Neural cell (in vitro differentiated cells): ENCODE results near the gene MRTFA. TPM values are rescaled to one million over a fixed set of nuclear protein-coding genes. Genes with fewer than 3 reads are reported as not detected.

Experiments
- H2AFZ ChIP-seq: fragments of 200-600, 300-800 bp; sonication (generic), shearing (Covaris generic); 2 replicates; pipeline ENCODE4 v1.6.0; 2014; ENCODE audit warnings: low read depth, mild to moderate bottlenecking, antibody characterized with exemption, low read length, moderate library complexity
- H3F3A ChIP-seq: fragments of 200-600 bp; shearing (Covaris generic); 2 replicates; pipeline ENCODE4 v1.6.1; 2016; ENCODE audit warnings: mild to moderate bottlenecking, moderate library complexity, mixed read lengths, antibody characterized with exemption, low read length; ENCODE audit not compliant: insufficient read depth, poor library complexity, severe bottlenecking
- H3K27ac ChIP-seq: fragments of 200-600, 300-800 bp; sonication (generic), shearing (Covaris generic); 2 replicates; pipeline ENCODE4 v1.5.1; 2014; ENCODE audit warnings: mild to moderate bottlenecking, low read length, moderate library complexity
- H3K27me3 ChIP-seq: fragments of 300-800, 200-600 bp; sonication (generic), shearing (Covaris generic); 2 replicates; pipeline ENCODE4 v1.6.0; 2014; ENCODE audit warnings: mild to moderate bottlenecking, low read depth, low read length, moderate library complexity; ENCODE audit not compliant: insufficient read depth
- H3K36me3 ChIP-seq: fragments of 300-800, 200-600 bp; sonication (generic), shearing (Covaris generic); 2 replicates; pipeline ENCODE4 v1.5.1; 2014; ENCODE audit warnings: mild to moderate bottlenecking, antibody characterized with exemption, low read length, moderate library complexity; ENCODE audit not compliant: insufficient read depth
- H3K4me2 ChIP-seq: fragments of 300-800, 200-600 bp; sonication (generic), shearing (Covaris generic); 2 replicates; pipeline ENCODE4 v1.6.0; 2014; ENCODE audit warnings: mild to moderate bottlenecking, low read length
- H3K4me3 ChIP-seq: fragments of 300-800, 200-600 bp; sonication (generic), shearing (Covaris generic); 2 replicates; pipeline ENCODE4 v1.5.1; 2014; ENCODE audit warnings: mild to moderate bottlenecking, low read length, moderate library complexity
- H3K79me2 ChIP-seq: fragments of 200-600 bp; shearing (Covaris generic); replicated peaks from 2 replicates; pipeline ENCODE4 v1.6.0; 2014; ENCODE audit warnings: mild to moderate bottlenecking, low read length, moderate library complexity; ENCODE audit not compliant: insufficient read depth
- H3K9ac ChIP-seq: fragments of 300-800, 200-600 bp; sonication (generic), shearing (Covaris generic); 2 replicates; pipeline ENCODE4 v1.6.1; 2016; ENCODE audit warnings: mild to moderate bottlenecking, low read length, mixed read lengths
- H3K9me2 ChIP-seq: fragments of 200-600 bp; shearing (Covaris generic); 2 replicates; pipeline ENCODE4 v1.6.1; 2016; ENCODE audit warnings: mild to moderate bottlenecking, low read length, mixed read lengths; ENCODE audit not compliant: insufficient read depth
- H3K9me3 ChIP-seq: fragments of 200-600, 300-800 bp; sonication (generic), shearing (Covaris generic); 2 replicates; pipeline ENCODE4 v1.6.1; 2016; ENCODE audit warnings: mild to moderate bottlenecking, mixed run types, low read length, moderate library complexity, mixed read lengths
- H4K20me1 ChIP-seq: fragments of 200-600 bp; shearing (Covaris generic); 2 replicates; pipeline ENCODE4 v1.6.1; 2016; ENCODE audit warnings: mild to moderate bottlenecking, mixed run types; ENCODE audit not compliant: insufficient read depth
- CTCF ChIP-seq: fragments of 450-650 bp; IDR thresholded peaks from 2 replicates; pipeline ENCODE4 v1.5.1; 2014; ENCODE audit warnings: antibody characterized with exemption, mild to moderate bottlenecking, moderate library complexity; ENCODE audit not compliant: poor library complexity, severe bottlenecking
- EP300 ChIP-seq: fragments of 450-650 bp; conservative IDR thresholded peaks from 2 replicates; pipeline ENCODE4 v1.6.1; 2014; ENCODE audit warnings: antibody characterized with exemption, mild to moderate bottlenecking, moderate library complexity; ENCODE audit not compliant: poor library complexity, severe bottlenecking
- EZH2 ChIP-seq: fragments of 200-600, 300-800 bp; shearing (Covaris generic), sonication (generic); IDR thresholded peaks from 2 replicates; pipeline ENCODE4 v1.6.1; 2014; ENCODE audit warnings: antibody characterized with exemption, low read length, borderline replicate concordance, mild to moderate bottlenecking; ENCODE audit not compliant: insufficient read depth, poor library complexity, severe bottlenecking
- MXI1 ChIP-seq: fragments of 450-650 bp; conservative IDR thresholded peaks from 2 replicates; pipeline ENCODE4 v1.6.1; 2014; ENCODE audit warnings: antibody characterized with exemption, mild to moderate bottlenecking; ENCODE audit not compliant: poor library complexity, severe bottlenecking
- POLR2AphosphoS5 ChIP-seq: IDR thresholded peaks from 2 replicates; pipeline ENCODE4 v1.6.1; 2012
- RAD21 ChIP-seq: fragments of 450-650 bp; conservative IDR thresholded peaks from 2 replicates; pipeline ENCODE4 v1.6.1; 2014; ENCODE audit warnings: antibody characterized with exemption, mild to moderate bottlenecking, moderate library complexity
- REST ChIP-seq: IDR thresholded peaks from 2 replicates; pipeline ENCODE4 v1.6.1; 2012; ENCODE audit warnings: borderline replicate concordance
- SMC3 ChIP-seq: fragments of 450-650 bp; conservative IDR thresholded peaks from 2 replicates; pipeline ENCODE4 v1.6.1; 2014; ENCODE audit warnings: antibody characterized with exemption, mild to moderate bottlenecking, moderate library complexity; ENCODE audit not compliant: poor library complexity
- TAF1 ChIP-seq: IDR thresholded peaks from 2 replicates; pipeline ENCODE4 v1.6.1; 2012; ENCODE audit warnings: low read depth
- polyA plus RNA-seq: library from polyadenylated mRNA; depleted of rRNA; stranded (reverse); fragments of >200 nt; gene quantifications from 2 replicates; pipeline ENCODE4 v1.2.3, GENCODE V29; 2014

MRTFA gene
- polyA plus RNA-seq, 1 donor from 2014 or later = 19.3 TPM

GRCh38 chr22:40417881-40418280 lies 218.6 kb downstream of the MRTFA start:
- no peak for TF ChIP-seq POLR2AphosphoS5
- no peak for TF ChIP-seq SMC3
- TF ChIP-seq REST = no peak
- TF ChIP-seq MXI1 = no peak
- TF ChIP-seq CTCF = no peak
- no peak for TF ChIP-seq EZH2
- no peak for TF ChIP-seq EP300
- Histone ChIP-seq H3K27ac (no peak overlapping the region), H2AFZ (no peak overlapping the region), H3K9me3 (no peaks in the 10 kb centered on the region), H3K79me2 (no peaks in the 10 kb centered on the region), H3K9ac (no peak overlapping the region), H3K4me3 (no peak overlapping the region), H3K9me2 (no peaks in the 10 kb centered on the region), H4K20me1 (no peaks in the 10 kb centered on the region), H3F3A (no peaks in the 10 kb centered on the region), H3K27me3 (no peaks in the 10 kb centered on the region), H3K4me2 (no peak overlapping the region), H3K36me3 (no peaks in the 10 kb centered on the region)

- Histone ChIP-seq H3K9me3 (no peaks in the 10 kb centered on the region), H3K4me3 (no peak overlapping the region), H4K20me1 (no peaks in the 10 kb centered on the region), H2AFZ (no peak overlapping the region), H3K4me2 (no peak overlapping the region), H3K36me3 (no peaks in the 10 kb centered on the region), H3F3A (no peaks in the 10 kb centered on the region), H3K27ac (no peak overlapping the region), H3K79me2 (no peaks in the 10 kb centered on the region), H3K27me3 (no peaks in the 10 kb centered on the region), H3K9ac (no peak overlapping the region), H3K9me2 (no peaks in the 10 kb centered on the region)
- TF ChIP-seq RAD21 (no peak), TAF1 (no peak), MXI1 (no peak), EP300 (no peak), EZH2 (no peak), CTCF (no peak), POLR2AphosphoS5 (no peak), SMC3 (no peak), REST (no peak)
Observed at GRCh38 chr22:40417041-40417440, 219.5 kb downstream of the MRTFA start.
